ENCODE data around the gene GHITM. TPM values are rescaled to one million over a fixed set of nuclear protein-coding genes. Genes with fewer than 3 reads are reported as not detected.

The GHITM gene
- 113 and 172 TPM in 2 replicates for polyA plus RNA-seq (2012; rRNA removed)
- 165 and 168 TPM in 2 replicates for polyA plus RNA-seq (2012; cell fraction: cytosol; rRNA removed)
- polyA plus RNA-seq (2012; cell fraction: nucleus; rRNA removed): 33.6 and 75.5 TPM in 2 replicates

- CTCF ChIA-PET: interaction anchor here (0.9 to 1.8 kb wide), 6 partner anchors 8 to 66 kb away, joined by 3 to 7 read pairs (median 3); no protein-coding TSS in a partner anchor
- TF ChIP-seq IRF3 (IDR thresholded peaks at IDR 0.05; ENCODE audit: low read depth, low read length) (no peak), RFX5 (IDR thresholded peaks at IDR 0.05; ENCODE audit: low read length) (peak; percentile 57; the same call in 1 of the 2 replicates), SIN3A (IDR thresholded peaks at IDR 0.05; ENCODE audit: borderline replicate concordance, low read depth, low read length) (peak; percentile 76; the same call in 1 of the 2 replicates), ELF1 (IDR thresholded peaks at IDR 0.05) (peak; percentile 92), FOXM1 (IDR thresholded peaks at IDR 0.05; ENCODE audit: low read depth) (no peak), JUND (IDR thresholded peaks at IDR 0.05) (no peak), GABPA (IDR thresholded peaks at IDR 0.05; ENCODE audit: low read depth) (peak; percentile 92), CHD2 (IDR thresholded peaks at IDR 0.05; ENCODE audit: low read length, partially characterized antibody) (peak; percentile 92), FOXJ3 (CRISPR knock-in tag; IDR thresholded peaks at IDR 0.05) (no peak), NFIC (IDR thresholded peaks at IDR 0.05; ENCODE audit: borderline replicate concordance) (no peak), GATA2 (CRISPR knock-in tag; IDR thresholded peaks at IDR 0.05) (no peak), FOSL2 (IDR thresholded peaks at IDR 0.05; ENCODE audit: borderline replicate concordance, low read depth) (0 out of 2 replicates have a peak, but pooled peaks have one; percentile 7), RXRA (IDR thresholded peaks at IDR 0.05; ENCODE audit: borderline replicate concordance, low read depth) (no peak), ZBTB33 (IDR thresholded peaks at IDR 0.05; ENCODE audit: borderline replicate concordance, low read depth) (no peak), TAF1 (IDR thresholded peaks at IDR 0.05; ENCODE audit: borderline replicate concordance, low read depth, low read length) (peak; percentile 10; the same call in 1 of the 2 replicates), YY1 (IDR thresholded peaks at IDR 0.05; ENCODE audit: low read depth) (peak; percentile 99), TEAD4 (IDR thresholded peaks at IDR 0.05; ENCODE audit: borderline replicate concordance, insufficient read depth) (no peak), MAX (IDR thresholded peaks at IDR 0.05; ENCODE audit: low read depth) (peak; percentile 75; the same call in 1 of the 2 replicates), POLR2AphosphoS5 (IDR thresholded peaks at IDR 0.05; ENCODE audit: low read depth, low read length) (peak; percentile 49; the same call in 1 of the 2 replicates), EP300 (IDR thresholded peaks at IDR 0.05; ENCODE audit: borderline replicate concordance in 1 of 2, low read depth in 1 of 2, low read length in 1 of 2) (0 out of 4 replicates have a peak, but pooled peaks of 1 of the 2 experiments have one; percentile 19), RCOR1 (IDR thresholded peaks at IDR 0.05; ENCODE audit: low read length) (no peak), EZH2phosphoT487 (IDR thresholded peaks at IDR 0.05; ENCODE audit: borderline replicate concordance, low read depth) (no peak), SMC3 (IDR thresholded peaks at IDR 0.05; ENCODE audit: low read depth, low read length) (no peak), PBX3 (IDR thresholded peaks at IDR 0.05) (0 out of 2 replicates have a peak, but pooled peaks have one; percentile 6), RAD21 (IDR thresholded peaks at IDR 0.05; ENCODE audit: low read length) (no peak), USF1 (IDR thresholded peaks at IDR 0.05; ENCODE audit: borderline replicate concordance, low read depth) (no peak)
Observed at GRCh38 chr10:84139126-84140035, at the start of gene GHITM. TSS of gene GHITM (plus strand) at chr10:84139509. CDS start at chr10:84141501, 1,992 bp downstream.

More at GRCh38 chr10:84139126-84140035, at the start of gene GHITM:
- Histone ChIP-seq H3K9ac (peak within 1 kb of the TSS; percentile 97), H2AFZ (ENCODE audit: low read depth) (peak within 1 kb of the TSS; percentile 99), H3K27ac (ENCODE audit: low read depth in 2 of 2, low read length in 1 of 2) (peak within 1 kb of the TSS; percentile 76 to 89), H3K27me3 (ENCODE audit: insufficient read depth) (no peaks in the 10 kb centered on the region), H3K4me1 (ENCODE audit: control insufficient read depth in 1 of 2, insufficient read depth in 2 of 2, low read depth in 1 of 2, low read length in 1 of 2) (peaks cover 8 to 10% of the 10 kb centered on the region in 2 experiments; a peak in 3 of 4 replicates), H4K20me1 (ENCODE audit: insufficient read depth) (no peaks in the 10 kb centered on the region), H3K9me3 (no peaks in the 10 kb centered on the region), H3F3A (replicated peaks; ENCODE audit: insufficient read depth) (no peaks in the 10 kb centered on the region), H3K9me2 (no peaks in the 10 kb centered on the region), H3K36me3 (replicated peaks in 1 of 2; ENCODE audit: control insufficient read depth in 1 of 2, insufficient read depth in 2 of 2, low read length in 1 of 2) (peaks cover 31% of the 10 kb centered on the region in 2 experiments), H3K4me3 (ENCODE audit: low read depth in 2 of 2, low read length in 1 of 2) (peak within 1 kb of the TSS; percentile 96 to 100), H3K4me2 (peak within 1 kb of the TSS; percentile 92), H3K79me2 (ENCODE audit: insufficient read depth) (peaks cover 42% of the 10 kb centered on the region)
- peak; percentile 93 for DNase-seq
- POLR2A ChIA-PET: interaction anchor here (0.6 kb wide), 1 partner anchor 187 kb away, joined by 3 read pairs; no protein-coding TSS in a partner anchor
- WGBS (ENCODE audit: low lambda C conversion rate): 2% methylated on average over 40 of the region's 61 CpGs
